Measurements from ENCODE around the gene CCDC24.

DNA sequence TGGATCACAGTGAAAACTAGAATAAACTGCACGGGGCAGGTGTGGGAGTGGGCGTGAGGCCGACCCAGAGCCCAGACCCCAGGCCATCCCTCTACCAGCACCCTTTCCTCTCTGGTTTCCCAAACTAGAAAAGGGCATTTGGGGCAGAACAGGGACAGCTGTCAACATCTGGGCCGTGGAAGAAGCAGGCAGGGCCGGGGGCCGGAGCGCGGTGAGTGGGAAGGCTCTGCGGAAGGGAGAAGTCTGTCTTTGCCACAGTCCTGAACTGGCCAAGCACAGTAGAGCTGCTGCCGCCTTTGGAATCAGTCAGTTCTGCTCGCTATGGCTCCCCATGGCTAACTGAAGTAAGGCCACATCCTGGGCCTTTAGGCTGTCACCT lies 6.6 kb downstream of the CCDC24 start:
- no peak for TF ChIP-seq POLR2A (IDR thresholded peaks at IDR 0.05)
- TF ChIP-seq, protein P1, sequence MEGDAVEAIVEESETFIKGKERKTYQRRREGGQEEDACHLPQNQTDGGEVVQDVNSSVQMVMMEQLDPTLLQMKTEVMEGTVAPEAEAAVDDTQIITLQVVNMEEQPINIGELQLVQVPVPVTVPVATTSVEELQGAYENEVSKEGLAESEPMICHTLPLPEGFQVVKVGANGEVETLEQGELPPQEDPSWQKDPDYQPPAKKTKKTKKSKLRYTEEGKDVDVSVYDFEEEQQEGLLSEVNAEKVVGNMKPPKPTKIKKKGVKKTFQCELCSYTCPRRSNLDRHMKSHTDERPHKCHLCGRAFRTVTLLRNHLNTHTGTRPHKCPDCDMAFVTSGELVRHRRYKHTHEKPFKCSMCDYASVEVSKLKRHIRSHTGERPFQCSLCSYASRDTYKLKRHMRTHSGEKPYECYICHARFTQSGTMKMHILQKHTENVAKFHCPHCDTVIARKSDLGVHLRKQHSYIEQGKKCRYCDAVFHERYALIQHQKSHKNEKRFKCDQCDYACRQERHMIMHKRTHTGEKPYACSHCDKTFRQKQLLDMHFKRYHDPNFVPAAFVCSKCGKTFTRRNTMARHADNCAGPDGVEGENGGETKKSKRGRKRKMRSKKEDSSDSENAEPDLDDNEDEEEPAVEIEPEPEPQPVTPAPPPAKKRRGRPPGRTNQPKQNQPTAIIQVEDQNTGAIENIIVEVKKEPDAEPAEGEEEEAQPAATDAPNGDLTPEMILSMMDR (IDR thresholded peaks at IDR 0.05): no peak
- no peak for TF ChIP-seq POLR2AphosphoS5 (IDR thresholded peaks at IDR 0.05)
- TF ChIP-seq EP300 (IDR thresholded peaks at IDR 0.05): no peak

Data from suprapubic skin (tissue), 4 donors.